Right ventricle myocardium superior (tissue), 1 donor: ENCODE measurements around the gene ZNF143. TPM values are rescaled to one million over a fixed set of nuclear protein-coding genes. Genes with fewer than 3 reads are reported as not detected.

Experiments used
- ATAC-seq: fragments of 200-7000 bp; cut with Tn5 transposase; one replicate; pipeline ENCODE4 v1.9.1; 2020; ENCODE audit warnings: mild to moderate bottlenecking; ENCODE audit not compliant: poor library complexity
- DNase-seq: peaks from one replicate; pipeline ENCODE4 v3.0.0-alpha.2; 2020
- intact Hi-C: fragments of 100-400 bp; cut with DNase I; formaldehyde crosslinking; loops from one replicate; pipeline ENCODE4 v1.11.2; 2022
- total RNA-seq: library from RNA; stranded (reverse); fragmentation: NEBNext Ultra II Directional; extraction: Animal tissue kit (Norgen Biotek cat#: 25700); gene quantifications from one replicate; pipeline ENCODE4 v1.2.1, GENCODE V29; 2021
- donor health status: DM: no; HTN: yes; CAD: no; lungs with severe emphysema.

Gene ZNF143
- total RNA-seq, 1 donor from 2014 or later: 25.3 TPM

- DNase-seq: no peak
- ATAC-seq: no peak
- intact Hi-C loops: loop anchor here (5.0 kb wide), 1 partner anchor 42 kb away; no protein-coding TSS in a partner anchor
These were observed 109.7 kb downstream of the ZNF143 start for GRCh38 chr11:9570313-9571025.

- DNase-seq: no peak
- ATAC-seq: no peak
- intact Hi-C loops: loop anchor here (5.0 kb wide), 1 partner anchor 41 kb away; no protein-coding TSS in a partner anchor
These were observed 110.4 kb downstream of the ZNF143 start for GRCh38 chr11:9571071-9571762.

GRCh38 chr11:9571763-9572115 is 110.9 kb downstream of the ZNF143 start:
- intact Hi-C loops: loop anchor here (5.0 kb wide), 1 partner anchor 41 kb away; no protein-coding TSS in a partner anchor
- ATAC-seq: no peak
- DNase-seq: no peak

- DNase-seq: peak; percentile 99
- intact Hi-C loops: loop anchor here (5.0 kb wide), 1 partner anchor 39 kb away; no protein-coding TSS in a partner anchor
- peak; percentile 94 for ATAC-seq
These were observed 112.4 kb downstream of the ZNF143 start, which contains the start of gene WEE1 for GRCh38 chr11:9573052-9573774. TSS of gene WEE1 (plus strand) at chr11:9573670. CDS start at chr11:9573934, 264 bp downstream.

GRCh38 chr11:9573775-9574621 is 113.2 kb downstream of the ZNF143 start:
- ATAC-seq (no peak), DNase-seq (peak; percentile 53)
- intact Hi-C loops: loop anchor here (5.0 kb wide), 1 partner anchor 38 kb away; no protein-coding TSS in a partner anchor

GRCh38 chr11:9574622-9575259 is 113.9 kb downstream of the ZNF143 start:
- DNase-seq (peak; percentile 57), ATAC-seq (no peak)
- intact Hi-C loops: loop anchor here (5.0 kb wide), 1 partner anchor 38 kb away; no protein-coding TSS in a partner anchor

GRCh38 chr11:9575260-9576240 is 114.7 kb downstream of the ZNF143 start:
- DNase-seq (peak; percentile 46), ATAC-seq (peak; percentile 54)
- intact Hi-C loops: no loop called here

GRCh38 chr11:9576701-9577381 is 116.0 kb downstream of the ZNF143 start:
- no peak for DNase-seq
- intact Hi-C loops: no loop called here
- no peak for ATAC-seq

GRCh38 chr11:9577556-9577955 is 116.7 kb downstream of the ZNF143 start:
- no peak for ATAC-seq
- intact Hi-C loops: no loop called here
- DNase-seq: no peak

Other genes with a start within 250 kb of the ZNF143 start
- 96.1 TPM for gene DENND5A, start 195.7 kb upstream of the ZNF143 start, total RNA-seq
- 18.5 TPM for gene TMEM41B, start 146.4 kb upstream of the ZNF143 start, total RNA-seq
- 130 TPM for gene IPO7, start 76.4 kb upstream of the ZNF143 start, total RNA-seq
- 32.7 TPM for gene WEE1, start 112.7 kb downstream of the ZNF143 start, total RNA-seq
- 19.0 TPM for gene SWAP70, start 203.1 kb downstream of the ZNF143 start, total RNA-seq